Stomach smooth muscle (tissue), 2 donors: ENCODE results near the gene PGAM1.

Source experiments
- H3K27ac ChIP-seq: one replicate; pipeline ENCODE4 v1.7.0; 2013; ENCODE audit warnings: mild to moderate bottlenecking, low read length, inconsistent platforms
- H3K27me3 ChIP-seq, 2 donors: one replicate each; pipeline ENCODE4 v1.7.0; 2013; ENCODE audit warnings: low read length in 2 of 2; ENCODE audit not compliant: insufficient read depth in 2 of 2, control insufficient read depth in 1 of 2
- H3K36me3 ChIP-seq, 2 donors: one replicate each; pipeline ENCODE4 v1.7.0; 2013; ENCODE audit warnings: low read length in 2 of 2; ENCODE audit not compliant: control insufficient read depth in 2 of 2, insufficient read depth in 2 of 2
- H3K4me1 ChIP-seq: one replicate; pipeline ENCODE4 v1.7.0; 2013; ENCODE audit warnings: low read length; ENCODE audit not compliant: control insufficient read depth, insufficient read depth
- H3K4me3 ChIP-seq, 2 donors: one replicate each; pipeline ENCODE4 v1.7.0; 2013; ENCODE audit warnings: low read length in 2 of 2
- H3K9ac ChIP-seq, 2 donors: one replicate each; pipeline ENCODE4 v1.7.0; 2013; ENCODE audit warnings: low read length in 2 of 2, mild to moderate bottlenecking in 1 of 2
- H3K9me3 ChIP-seq, 2 donors: one replicate each; pipeline ENCODE4 v1.7.0; 2013; ENCODE audit warnings: low read length in 2 of 2; ENCODE audit not compliant: control insufficient read depth in 2 of 2
- donor health status: healthy.
- donor health status: Pancreatic carcinoma.

Gene PGAM1

GRCh38 chr10:97435211-97435610 is 9.2 kb downstream of the PGAM1 start:
- no peaks in the 10 kb centered on the region for H3K4me1 ChIP-seq
- peaks cover 39 to 52% of the 10 kb centered on the region in 2 donors for H3K36me3 ChIP-seq
- no peaks in the 10 kb centered on the region for H3K9me3 ChIP-seq
- H3K27me3 ChIP-seq = no peaks in the 10 kb centered on the region
- H3K4me3 ChIP-seq = no peak overlapping the region
- no peak overlapping the region for H3K27ac ChIP-seq
- H3K9ac ChIP-seq = no peak overlapping the region

- Histone ChIP-seq H3K27ac (no peak overlapping the region), H3K9ac (no peak overlapping the region), H3K27me3 (no peaks in the 10 kb centered on the region), H3K4me3 (no peak overlapping the region), H3K4me1 (peaks cover 18% of the 10 kb centered on the region), H3K36me3 (peaks cover 7 to 23% of the 10 kb centered on the region in 2 donors), H3K9me3 (no peaks in the 10 kb centered on the region)
Measured at GRCh38 chr10:97442277-97442676, 16.3 kb downstream of the PGAM1 start.

- Histone ChIP-seq H3K9me3 (no peaks in the 10 kb centered on the region), H3K27me3 (no peaks in the 10 kb centered on the region), H3K36me3 (peaks cover 7 to 17% of the 10 kb centered on the region in 2 donors), H3K4me1 (peaks cover 23% of the 10 kb centered on the region), H3K4me3 (no peak overlapping the region), H3K9ac (no peak overlapping the region), H3K27ac (no peak overlapping the region)
Measured at GRCh38 chr10:97444212-97444611, 18.2 kb downstream of the PGAM1 start.

- H3K36me3 ChIP-seq = peaks cover 7 to 13% of the 10 kb centered on the region in 2 donors
Measured at GRCh38 chr10:97445357-97445721, 19.3 kb downstream of the PGAM1 start.

GRCh38 chr10:97445722-97446639 is 20.0 kb downstream of the PGAM1 start, which contains the start of the genes EXOSC1 and ZDHHC16:
EXOSC1 (minus strand) TSS chr10:97446006; CDS start chr10:97445985, 21 bp downstream.
ZDHHC16 (plus strand) TSS chr10:97446175; CDS start chr10:97451676, 5,501 bp downstream.
- Histone ChIP-seq H3K27me3 (no peaks in the 10 kb centered on the region), H3K9me3 (no peaks in the 10 kb centered on the region), H3K4me3 (peak within 1 kb of the TSS; percentile 88 to 97), H3K27ac (peak within 1 kb of the TSS; percentile 31), H3K4me1 (peaks cover 23% of the 10 kb centered on the region), H3K36me3 (peaks cover 3 to 13% of the 10 kb centered on the region in 2 donors), H3K9ac (peak within 1 kb of the TSS; percentile 78 to 79)

More at GRCh38 chr10:97445357-97445721, 19.3 kb downstream of the PGAM1 start:
- H3K27me3 ChIP-seq = no peaks in the 10 kb centered on the region
- H3K9me3 ChIP-seq = no peaks in the 10 kb centered on the region
- peak overlapping the region; percentile 56 to 79 for H3K9ac ChIP-seq
- H3K4me1 ChIP-seq = peaks cover 23% of the 10 kb centered on the region
- H3K4me3 ChIP-seq = peak overlapping the region; percentile 88 to 97
- no peak overlapping the region for H3K27ac ChIP-seq

GRCh38 chr10:97450828-97451227 is 24.8 kb downstream of the PGAM1 start:
- Histone ChIP-seq H3K27ac (no peak overlapping the region), H3K9ac (no peak overlapping the region)

GRCh38 chr10:97451605-97452004 is 25.6 kb downstream of the PGAM1 start:
- H3K9ac ChIP-seq = no peak overlapping the region
- no peaks in the 10 kb centered on the region for H3K9me3 ChIP-seq
- H3K27ac ChIP-seq = no peak overlapping the region
- H3K27me3 ChIP-seq = no peaks in the 10 kb centered on the region
- peaks cover 22 to 28% of the 10 kb centered on the region in 2 donors for H3K36me3 ChIP-seq
- H3K4me3 ChIP-seq = no peak overlapping the region
- H3K4me1 ChIP-seq = peaks cover 27% of the 10 kb centered on the region

More at GRCh38 chr10:97450828-97451227, 24.8 kb downstream of the PGAM1 start:
- Histone ChIP-seq H3K36me3 (peaks cover 19 to 21% of the 10 kb centered on the region in 2 donors), H3K4me3 (no peak overlapping the region), H3K9me3 (no peaks in the 10 kb centered on the region), H3K4me1 (peaks cover 32% of the 10 kb centered on the region), H3K27me3 (no peaks in the 10 kb centered on the region)

GRCh38 chr10:97452352-97452751 is 26.4 kb downstream of the PGAM1 start:
- Histone ChIP-seq H3K27ac (no peak overlapping the region), H3K27me3 (no peaks in the 10 kb centered on the region), H3K36me3 (peaks cover 28 to 35% of the 10 kb centered on the region in 2 donors), H3K4me3 (no peak overlapping the region), H3K9ac (no peak overlapping the region), H3K9me3 (no peaks in the 10 kb centered on the region), H3K4me1 (peaks cover 20% of the 10 kb centered on the region)

- Histone ChIP-seq H3K9ac (no peak overlapping the region), H3K27me3 (no peaks in the 10 kb centered on the region), H3K4me1 (peaks cover 15% of the 10 kb centered on the region), H3K4me3 (no peak overlapping the region), H3K36me3 (peaks cover 43 to 49% of the 10 kb centered on the region in 2 donors), H3K27ac (peak overlapping the region; percentile 31), H3K9me3 (no peaks in the 10 kb centered on the region)
Measured at GRCh38 chr10:97454330-97455036, 28.5 kb downstream of the PGAM1 start.

- no peak overlapping the region for H3K27ac ChIP-seq
- H3K9me3 ChIP-seq = no peaks in the 10 kb centered on the region
- no peaks in the 10 kb centered on the region for H3K27me3 ChIP-seq
- H3K4me3 ChIP-seq = no peak overlapping the region
- H3K4me1 ChIP-seq = peaks cover 17% of the 10 kb centered on the region
- no peak overlapping the region for H3K9ac ChIP-seq
- peaks cover 52 to 60% of the 10 kb centered on the region in 2 donors for H3K36me3 ChIP-seq
Measured at GRCh38 chr10:97456034-97456685, 30.2 kb downstream of the PGAM1 start.
